Stimulated activated CD8-positive, alpha-beta memory T cell treated with anti-CD3 and anti-CD28 coated beads, Interleukin-12 subunit alpha, Interleukin-12 subunit beta, amount 100 ng/mL, for 24 hours (primary cell): ENCODE results near the gene ZFAND3.

ENCODE experiments used
- DNase-seq: peaks from one replicate; pipeline ENCODE4 v3.0.0-alpha.2; 2020; ENCODE audit errors: extremely low read depth

Gene ZFAND3

DNA sequence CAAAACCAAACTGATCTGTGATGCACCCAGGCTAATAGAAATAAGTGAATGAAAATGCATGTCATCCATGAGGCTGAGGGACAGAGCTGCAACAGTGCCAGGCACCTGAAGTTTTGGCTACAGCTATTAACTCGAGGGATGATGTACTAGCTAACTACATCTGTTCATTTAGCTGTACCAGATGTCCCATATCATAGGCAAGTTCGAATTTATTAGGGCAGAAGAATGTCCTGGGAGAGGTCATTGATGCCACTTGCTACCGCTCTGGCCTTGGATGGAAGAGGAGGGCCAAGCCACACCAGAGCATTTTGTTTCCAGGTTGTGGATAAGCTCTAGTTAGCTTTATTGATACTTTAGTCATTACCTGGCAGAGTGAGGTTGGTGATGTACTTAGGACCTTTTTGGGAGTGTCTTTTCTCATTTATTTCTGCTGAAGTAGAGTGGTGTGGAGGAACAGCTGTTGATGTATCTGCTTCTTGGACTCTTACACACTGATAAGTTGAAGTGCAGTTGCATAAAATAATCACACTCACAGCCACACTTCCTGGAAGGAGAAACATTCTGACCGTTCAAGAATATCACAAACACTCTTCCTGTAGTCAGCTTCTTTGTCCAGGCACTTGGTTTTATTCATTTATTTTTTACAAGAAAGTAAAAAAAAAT, 8.2 kb downstream of the ZFAND3 start:
- DNase-seq = no peak

DNA sequence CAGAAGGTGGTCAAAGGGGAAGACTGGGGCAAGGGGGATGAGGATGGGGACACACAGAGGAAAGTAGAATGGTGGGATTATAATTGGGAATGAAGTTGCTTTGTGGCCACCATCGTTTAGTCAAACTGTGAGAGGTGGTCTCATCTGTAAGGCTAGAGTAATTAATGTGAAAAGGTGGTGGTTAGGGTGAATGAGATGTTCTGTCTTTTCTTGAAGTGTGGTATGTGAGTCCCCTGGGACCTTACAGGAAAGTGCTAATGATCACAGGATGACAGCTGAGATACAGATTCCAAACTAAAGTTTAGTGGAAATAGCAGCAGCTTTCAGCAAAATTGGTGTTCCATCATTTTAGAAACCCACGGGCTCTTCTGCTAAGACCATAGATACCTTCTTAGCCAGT, 10.7 kb downstream of the ZFAND3 start:
- no peak for DNase-seq

DNA sequence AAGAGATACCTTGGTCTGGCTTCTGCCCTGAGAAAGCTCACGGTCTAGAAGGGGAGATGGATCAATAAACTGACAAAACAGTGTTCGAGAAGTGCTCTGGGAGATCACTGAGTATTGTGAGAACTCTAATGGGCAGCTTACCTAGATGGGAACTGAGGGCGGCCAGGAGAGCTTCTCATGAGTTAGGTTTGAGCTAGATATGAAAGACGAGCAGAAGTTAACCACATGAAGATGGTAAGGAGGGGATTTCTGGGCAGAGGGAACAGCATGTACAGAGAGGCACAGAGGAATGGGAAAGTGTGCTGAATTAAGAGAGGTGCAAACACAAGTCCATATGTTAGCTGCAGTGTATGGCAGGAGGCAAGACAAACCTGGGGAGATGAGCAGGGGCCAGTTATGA, 11.9 kb downstream of the ZFAND3 start:
- DNase-seq = no peak

DNA sequence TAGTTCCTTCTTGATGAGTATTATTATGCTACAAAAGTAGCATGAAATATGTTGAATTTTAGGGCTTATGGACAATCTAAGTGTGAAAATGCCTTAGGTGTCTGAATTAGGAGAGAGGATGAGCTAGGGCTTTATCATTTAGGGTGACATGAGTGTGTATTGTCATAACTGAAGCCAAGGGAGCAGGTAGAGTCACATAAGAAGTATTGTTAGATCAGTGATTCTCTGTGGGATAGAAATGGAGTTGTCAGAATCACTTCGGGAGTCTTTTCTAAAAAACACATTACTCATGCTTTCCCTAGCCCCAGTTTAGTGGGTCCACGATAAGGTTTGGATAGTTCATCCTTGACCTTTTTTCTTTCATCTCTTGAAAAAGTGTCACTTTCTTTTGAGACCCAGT, 16.4 kb downstream of the ZFAND3 start:
- no peak for DNase-seq

DNA sequence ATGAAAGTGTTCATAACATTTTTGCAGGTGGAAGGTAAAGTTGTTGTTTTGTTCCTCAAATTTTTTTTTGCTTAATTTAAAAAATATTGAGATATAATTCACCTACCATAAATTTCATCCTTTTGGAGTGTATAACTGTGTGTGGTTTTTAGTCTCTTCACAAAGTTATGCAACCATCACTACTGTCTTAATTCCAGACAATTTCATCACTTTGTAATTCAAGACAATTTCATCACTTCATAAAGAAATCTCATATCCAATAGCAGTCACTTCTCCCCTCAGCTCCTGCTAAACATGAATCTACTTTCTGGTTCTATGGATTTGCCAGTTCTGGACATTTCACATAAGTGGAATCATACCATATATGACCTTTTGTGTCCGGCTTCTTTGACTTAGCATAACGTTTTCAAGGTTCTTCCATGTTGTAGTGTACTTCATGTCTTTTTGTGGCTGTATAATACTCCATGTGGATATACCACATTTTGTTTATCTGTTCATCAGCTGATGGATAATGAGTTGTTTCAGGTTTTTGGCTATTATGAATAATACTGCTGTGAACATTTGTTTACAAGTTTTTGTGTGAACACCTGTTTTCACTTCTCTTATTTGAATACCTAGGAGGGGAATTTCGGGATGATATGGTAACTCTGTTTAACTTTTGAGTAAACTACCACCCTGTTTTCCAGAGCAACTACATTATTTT, 18.8 kb downstream of the ZFAND3 start:
- no peak for DNase-seq

DNA sequence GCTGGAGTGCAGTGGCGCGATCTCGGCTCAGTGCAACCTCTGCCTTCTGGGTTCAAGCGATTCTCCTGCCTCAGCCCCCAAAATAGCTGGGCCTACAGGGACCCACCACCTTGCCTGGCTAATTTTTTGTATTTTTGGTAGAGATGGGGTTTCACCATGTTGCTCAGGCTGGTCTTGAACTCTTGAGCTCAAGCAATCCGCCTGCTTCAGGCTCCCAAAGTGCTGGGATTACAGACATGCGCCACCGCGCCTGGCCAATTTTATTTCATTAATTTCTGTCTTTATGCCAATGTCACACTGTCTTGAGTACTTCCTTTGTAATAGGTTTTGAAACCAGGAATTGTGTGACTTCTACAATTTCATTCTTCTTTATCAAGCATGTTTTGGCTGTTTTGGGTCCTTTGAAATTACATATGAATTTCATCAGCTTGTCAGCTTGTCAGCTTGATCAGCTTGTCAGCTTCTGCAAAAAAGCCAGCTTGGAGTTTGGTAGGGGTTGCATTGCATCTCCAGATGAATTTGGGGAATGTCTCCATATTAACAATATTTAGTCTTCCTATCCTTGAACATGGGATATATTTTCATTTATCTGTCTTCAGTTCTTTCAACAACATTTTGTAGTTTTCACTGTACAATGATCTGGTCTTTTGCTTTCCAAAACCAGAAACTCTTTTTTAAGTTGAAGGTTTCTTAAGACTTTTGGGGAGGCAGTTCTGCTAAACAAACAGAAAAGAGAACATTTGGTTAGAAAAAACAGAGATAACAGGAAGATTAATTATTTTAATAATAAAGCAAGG, 20.8 kb downstream of the ZFAND3 start:
- DNase-seq = no peak

DNA sequence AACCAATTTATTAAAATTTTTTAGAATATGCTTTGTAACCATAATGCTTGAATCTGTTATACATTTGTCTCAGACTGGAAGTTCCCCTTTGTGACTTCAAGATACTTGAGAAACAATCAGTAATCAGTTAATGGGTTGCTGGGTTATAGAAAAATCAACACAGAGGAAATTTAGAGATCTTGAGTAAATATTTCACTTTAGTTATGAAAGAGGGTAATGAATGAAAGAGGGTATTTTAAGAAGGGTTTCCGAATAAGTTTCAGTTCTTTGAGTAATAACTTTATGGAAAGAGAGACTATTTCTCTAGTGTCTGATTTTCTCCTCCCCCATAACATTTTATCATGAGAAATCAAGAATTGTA, 21.4 kb downstream of the ZFAND3 start:
- DNase-seq = no peak

DNA sequence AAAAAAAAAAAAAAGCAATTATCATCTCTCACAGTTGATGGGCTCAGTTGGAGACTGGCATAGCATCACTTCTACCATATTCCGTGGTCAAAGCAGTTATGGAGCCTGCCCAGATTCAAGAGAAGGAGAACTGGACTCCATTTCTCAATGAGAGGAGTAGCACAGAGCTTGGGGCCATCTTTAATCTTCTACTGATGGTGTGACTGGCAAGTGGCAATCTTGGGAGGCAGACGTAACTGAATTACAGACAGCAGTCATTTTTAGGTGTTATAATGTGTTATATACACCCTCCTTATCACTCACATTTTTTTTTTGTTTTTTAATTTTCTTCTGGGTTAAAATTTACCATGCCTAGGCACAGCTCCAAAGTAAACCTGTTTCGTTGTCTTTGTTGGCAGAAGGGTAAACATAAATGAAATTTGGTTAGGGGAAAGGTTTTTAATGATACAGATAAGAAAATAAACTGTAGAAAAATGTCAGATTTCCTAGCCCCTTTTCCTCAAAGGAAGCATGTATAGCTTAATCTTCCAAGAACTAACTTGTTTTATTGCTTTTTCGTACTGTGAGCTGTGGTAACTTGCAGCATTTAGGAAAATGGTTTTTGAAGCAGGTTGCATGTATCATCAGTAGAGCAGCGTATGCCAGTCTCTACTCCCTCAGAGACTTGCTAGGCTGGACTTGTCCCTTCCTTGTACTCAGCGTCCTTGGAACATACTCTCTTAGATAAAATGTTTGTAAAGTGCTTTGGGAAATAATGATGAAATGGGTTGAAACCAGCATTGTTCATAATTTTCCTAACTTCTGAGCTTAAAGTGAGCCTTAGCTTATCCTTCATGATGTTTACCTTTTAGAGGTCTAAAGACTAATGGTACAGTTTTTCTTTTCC, 25.7 kb downstream of the ZFAND3 start:
- no peak for DNase-seq

DNA sequence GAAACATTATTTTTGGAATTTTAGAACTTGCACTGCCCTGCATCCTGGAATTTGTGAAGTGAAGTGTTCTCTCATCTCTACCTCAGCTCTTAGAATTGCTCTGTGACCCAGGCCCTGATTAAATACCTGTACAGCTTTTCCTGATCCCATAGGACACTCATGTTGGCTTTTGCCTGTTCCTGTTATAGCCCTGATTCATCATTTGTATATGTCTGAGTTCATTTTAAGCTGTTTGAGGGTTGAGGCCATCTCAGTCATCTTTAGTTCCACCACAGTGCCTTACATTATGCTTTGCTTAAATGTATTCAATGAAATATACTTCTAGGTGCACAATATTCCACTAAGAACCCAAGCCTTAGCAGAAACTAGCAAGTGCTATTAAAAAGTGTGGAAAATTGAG, 26.4 kb downstream of the ZFAND3 start:
- no peak for DNase-seq

DNA sequence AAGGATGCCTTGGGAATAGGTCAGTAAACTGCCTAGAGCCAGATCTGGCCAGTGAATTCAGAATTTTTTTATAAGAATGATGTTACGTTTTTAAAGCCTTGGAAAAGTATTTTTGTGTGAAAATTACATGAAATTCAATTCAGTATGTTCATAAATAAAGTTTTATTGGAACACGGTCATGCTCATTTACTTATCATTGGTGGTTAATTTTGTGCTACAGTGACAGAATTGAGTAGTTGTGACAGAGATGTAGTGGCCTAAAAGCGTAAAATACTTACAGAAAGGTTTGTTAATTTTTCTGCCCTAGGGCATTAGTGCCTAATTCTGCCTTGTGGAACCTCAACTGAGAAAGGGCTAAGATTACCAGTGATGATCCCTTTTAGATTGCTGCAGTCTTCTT, 28.2 kb downstream of the ZFAND3 start:
- DNase-seq = no peak

DNA sequence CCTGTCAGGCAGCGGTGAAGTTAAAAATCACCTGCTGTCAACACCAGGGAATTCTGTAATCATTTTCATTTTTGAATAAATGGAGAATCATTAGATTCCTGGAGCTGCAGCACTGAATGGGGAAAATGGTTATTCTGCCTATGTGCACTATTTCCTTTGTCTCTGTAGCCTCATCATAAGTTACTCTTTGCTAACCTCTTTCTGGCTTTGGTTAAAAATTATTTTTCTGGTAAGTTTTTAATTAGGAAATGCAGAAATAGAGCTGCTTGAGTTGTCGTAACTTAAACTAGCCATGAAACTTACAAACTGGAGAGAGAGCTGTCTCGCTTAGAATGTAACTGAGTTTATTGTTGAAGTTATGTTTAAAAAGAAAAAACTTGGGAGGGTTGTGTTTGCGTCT, 28.8 kb downstream of the ZFAND3 start:
- DNase-seq = no peak

DNA sequence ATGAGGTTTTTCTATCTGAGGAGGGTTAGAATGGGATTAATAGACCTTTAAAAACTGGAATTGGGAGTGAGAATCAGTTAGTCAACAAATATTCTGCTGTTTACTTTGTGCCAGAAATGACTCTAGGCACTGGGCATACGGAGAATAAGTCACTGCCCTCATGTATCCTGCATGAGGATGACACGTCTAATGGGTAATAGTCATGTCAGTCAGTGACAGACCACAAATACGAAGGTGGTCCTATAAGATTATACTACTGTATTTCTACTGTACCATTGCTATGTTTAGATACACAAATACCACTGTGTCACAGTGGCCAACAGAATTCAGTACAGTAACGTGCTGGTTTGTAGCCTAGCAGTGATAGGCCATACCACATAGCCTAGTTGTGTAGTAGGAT, 30.7 kb downstream of the ZFAND3 start:
- DNase-seq = no peak

DNA sequence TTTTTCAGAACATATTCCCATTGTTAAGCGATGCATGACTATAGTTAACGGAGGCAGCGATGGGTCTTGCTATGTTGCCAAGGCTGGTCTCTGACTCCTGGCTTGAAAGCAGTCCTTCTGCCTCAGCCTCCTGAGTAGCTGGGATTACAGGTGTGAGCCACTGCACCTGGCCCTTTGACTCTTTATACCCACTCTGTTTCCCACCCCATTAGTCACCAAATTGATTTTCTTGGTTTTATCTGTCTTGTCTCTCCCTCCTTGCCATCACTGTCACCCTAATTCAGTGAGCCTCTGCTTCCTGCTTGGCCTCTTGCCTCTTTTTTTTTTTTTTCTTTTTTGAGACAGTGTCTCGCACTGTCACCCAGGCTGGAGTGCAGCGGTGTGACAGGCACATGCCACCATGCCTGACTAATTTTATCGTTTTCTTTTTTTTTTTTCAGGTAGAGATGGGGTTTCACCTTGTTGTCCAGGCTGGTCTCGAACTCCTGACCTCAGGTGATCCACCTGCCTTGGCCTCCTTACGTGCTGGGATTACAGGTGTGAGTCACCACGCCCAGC, 31.3 kb downstream of the ZFAND3 start:
- no peak for DNase-seq

DNA sequence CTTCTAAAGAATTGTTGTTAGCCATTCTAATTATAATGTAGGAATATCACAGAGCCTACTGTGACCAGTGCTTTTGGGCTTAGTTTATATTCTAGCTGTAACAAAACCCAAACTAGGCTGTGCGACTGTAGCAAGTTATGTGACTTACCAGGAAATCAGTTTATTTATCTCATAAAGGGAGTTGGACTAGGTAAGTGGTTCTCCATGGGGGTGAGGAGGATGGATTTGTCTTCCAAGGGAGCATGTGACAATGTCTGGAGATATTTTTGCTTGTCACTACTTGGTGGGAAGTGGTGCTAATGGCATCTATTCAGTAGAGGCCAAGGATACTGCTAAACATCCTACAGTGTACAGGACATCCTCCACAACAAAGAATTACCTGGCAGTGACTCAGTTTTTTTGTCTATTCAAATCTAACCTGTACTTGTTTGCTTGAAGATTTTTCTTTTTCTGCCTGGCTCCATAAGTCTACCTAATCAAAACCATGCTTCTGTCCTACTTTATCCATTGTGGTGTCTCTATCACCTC, 32.5 kb downstream of the ZFAND3 start:
- no peak for DNase-seq

DNA sequence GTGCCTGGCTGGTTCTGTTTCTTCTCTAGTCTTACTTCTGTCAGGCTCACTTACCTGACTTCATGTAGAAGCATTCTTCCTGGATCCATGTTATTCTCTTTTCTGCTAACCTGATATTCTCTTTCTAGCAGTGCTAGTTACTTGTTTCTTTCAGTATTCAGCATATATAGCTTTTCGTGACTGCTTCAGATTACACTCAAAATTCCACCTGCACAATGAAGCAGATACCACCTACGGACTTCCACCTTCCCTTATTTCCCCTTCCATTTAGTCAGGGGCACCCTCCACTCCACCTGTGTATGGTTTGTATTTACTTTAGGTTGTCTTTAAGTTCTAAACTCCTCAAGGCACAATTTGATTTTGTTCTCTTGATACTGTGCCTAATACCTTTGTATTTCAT, 36.8 kb downstream of the ZFAND3 start:
- DNase-seq = no peak

DNA sequence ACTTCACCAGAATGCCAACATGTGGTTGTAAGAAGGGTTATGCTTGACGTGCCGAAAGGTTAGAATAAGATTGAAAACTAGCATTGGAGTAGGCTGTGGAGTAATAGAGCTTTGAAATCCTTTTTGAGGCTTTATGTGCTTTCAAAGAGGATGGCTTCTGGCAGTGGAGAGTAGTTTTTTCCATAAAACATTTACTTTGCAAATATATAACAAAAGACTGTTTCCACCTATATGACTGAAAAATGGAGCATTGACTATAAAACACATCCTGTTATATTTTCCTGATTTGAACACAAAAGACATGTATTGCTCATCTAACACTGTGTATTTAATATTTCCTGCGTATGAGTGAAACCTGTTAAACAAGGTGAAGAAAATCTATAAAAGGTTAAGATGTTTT, 38.8 kb downstream of the ZFAND3 start:
- DNase-seq = no peak

DNA sequence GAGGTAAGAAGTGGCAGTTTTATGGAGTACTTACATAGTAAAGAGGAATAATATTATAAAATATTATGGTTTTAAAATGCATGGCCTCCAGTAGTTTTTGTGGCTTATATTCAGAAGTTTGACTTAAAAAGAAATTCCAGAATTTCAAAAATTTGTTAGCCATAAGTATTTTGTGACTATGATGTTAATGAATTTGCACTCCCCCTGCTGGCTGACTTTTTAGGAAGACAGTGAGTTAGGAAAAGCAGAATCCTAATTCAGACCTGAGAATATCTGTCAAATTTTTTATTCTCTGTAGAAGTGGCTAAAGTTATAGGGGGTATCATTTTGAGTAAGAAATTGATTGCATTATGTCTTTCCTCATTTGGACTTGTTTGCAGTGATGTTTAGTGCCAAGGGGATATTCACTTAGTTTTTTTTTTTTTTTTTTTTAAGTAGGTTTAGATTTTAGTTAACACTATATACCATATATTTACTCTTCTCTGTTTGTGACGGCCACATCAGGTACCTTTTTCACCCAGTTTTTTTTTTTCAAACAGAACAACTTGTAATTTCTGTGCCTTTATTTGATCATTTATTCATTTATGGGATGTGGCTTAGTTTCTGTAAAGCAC, 40.8 kb downstream of the ZFAND3 start:
- no peak for DNase-seq

DNA sequence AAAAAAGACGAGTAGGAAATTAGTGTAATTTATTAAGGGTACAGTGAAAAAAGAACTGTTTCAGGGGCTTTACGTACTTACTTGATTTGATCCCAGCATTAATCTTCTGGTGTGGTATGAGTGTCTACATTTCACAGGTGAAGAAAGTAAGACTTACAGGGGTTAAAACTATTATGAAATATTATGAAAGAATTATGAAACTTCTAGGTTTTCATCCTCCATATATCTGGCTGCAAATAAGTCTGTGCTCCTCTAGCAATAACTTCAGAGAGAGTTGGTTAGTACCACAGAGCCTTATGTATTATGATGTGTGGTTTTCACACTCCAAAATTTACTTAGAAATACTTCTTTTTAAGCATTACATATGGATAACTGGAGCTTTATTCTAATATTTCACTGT, 41.9 kb downstream of the ZFAND3 start:
- DNase-seq = no peak

DNA sequence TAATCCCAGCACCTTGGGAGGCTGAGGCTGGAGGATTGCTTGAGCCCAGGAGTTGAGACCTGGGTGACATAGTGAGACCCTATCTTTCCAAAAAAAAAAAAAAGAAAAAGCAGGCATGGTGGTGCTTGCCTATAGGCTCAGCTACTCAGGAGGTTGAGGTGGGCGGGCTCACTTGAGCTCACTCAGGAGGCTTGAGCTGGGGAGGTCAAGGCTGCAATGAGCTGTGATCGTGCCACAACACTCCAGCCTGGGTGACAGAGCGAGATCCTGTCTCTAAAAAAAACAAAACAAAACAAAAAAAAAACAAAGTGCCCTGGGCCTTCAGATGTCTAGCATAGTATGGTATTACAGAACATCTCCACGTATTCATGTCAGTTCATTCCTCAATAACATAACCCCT, 42.9 kb downstream of the ZFAND3 start:
- DNase-seq = no peak

DNA sequence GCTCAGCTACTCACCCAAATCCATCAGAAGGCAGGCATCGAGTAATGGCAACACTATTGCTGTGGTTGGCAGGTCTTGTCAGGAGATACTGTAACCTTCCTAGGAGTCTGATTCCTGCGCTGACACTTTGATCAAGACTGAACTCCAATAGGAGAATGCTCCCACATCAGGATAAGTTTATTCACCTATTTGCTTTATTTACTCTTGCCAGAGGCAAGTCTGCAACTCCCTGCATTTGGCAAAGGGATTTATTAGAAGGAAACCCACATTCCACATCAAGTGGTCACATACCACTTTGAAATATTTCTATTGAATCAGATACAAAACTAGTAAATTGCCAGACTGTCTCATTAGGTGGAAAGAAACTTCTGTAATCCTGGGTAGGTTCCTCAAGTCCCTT, 43.5 kb downstream of the ZFAND3 start:
- no peak for DNase-seq

DNA sequence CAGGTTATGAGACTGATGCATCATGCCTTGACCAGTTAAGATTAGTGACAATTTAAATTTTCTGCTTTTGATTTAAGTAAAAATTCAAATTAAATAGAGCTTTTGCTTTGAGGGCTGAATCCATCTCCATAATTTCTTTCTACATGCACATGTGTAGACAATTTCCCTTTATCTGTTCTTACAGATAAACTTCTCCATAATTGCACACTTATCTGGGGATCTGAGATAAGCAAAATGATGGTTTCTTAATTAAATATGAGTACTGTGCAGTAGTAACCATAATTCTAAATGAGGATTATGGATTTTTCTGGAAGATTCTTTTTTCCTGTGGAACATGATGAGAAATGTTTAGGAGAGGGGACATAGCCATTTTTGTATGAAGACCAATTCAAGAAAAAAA, 44.7 kb downstream of the ZFAND3 start:
- DNase-seq = no peak
